ENCODE results near the gene RBM15B. TPM values are rescaled to one million over a fixed set of nuclear protein-coding genes. Genes with fewer than 3 reads are reported as not detected.

Gene RBM15B
- total and polyA plus RNA-seq, 3 donors from 2014 or later = 27.1 to 41.4 (median 33.9) TPM

DNA sequence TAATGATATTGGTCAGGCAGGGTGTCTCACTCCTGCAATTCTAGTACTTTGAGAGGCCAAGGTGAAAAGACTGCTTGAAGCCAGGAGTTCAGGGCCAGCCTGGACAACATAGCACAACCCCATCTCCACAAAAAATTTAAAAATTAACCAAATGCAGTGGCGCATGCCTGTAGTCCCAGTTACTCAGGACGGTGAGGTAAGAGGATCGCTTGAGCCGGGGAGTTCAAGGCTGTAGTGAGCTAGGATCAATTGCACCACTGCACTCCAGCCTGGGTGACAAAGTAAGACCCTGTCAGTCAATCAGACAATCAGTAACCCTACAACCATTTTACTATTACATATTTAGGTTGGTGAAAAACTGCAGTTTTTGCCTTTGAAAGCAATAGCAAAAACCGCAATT, 43.0 kb downstream of the RBM15B start:
- intact Hi-C loops (cut with DNase I; ENCODE audit: low total_unique reads) = no loop called here
- no peak for DNase-seq
- H3K9me3 ChIP-seq = no peaks in the 10 kb centered on the region
- TF ChIP-seq, protein P1, sequence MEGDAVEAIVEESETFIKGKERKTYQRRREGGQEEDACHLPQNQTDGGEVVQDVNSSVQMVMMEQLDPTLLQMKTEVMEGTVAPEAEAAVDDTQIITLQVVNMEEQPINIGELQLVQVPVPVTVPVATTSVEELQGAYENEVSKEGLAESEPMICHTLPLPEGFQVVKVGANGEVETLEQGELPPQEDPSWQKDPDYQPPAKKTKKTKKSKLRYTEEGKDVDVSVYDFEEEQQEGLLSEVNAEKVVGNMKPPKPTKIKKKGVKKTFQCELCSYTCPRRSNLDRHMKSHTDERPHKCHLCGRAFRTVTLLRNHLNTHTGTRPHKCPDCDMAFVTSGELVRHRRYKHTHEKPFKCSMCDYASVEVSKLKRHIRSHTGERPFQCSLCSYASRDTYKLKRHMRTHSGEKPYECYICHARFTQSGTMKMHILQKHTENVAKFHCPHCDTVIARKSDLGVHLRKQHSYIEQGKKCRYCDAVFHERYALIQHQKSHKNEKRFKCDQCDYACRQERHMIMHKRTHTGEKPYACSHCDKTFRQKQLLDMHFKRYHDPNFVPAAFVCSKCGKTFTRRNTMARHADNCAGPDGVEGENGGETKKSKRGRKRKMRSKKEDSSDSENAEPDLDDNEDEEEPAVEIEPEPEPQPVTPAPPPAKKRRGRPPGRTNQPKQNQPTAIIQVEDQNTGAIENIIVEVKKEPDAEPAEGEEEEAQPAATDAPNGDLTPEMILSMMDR (IDR thresholded peaks at IDR 0.05) = no peak
- no peak for TF ChIP-seq POLR2A (IDR thresholded peaks at IDR 0.05)
- 90 to 92% methylated on average over 5 of the region's 5 CpGs for WGBS, 2 donors
- H3K27ac ChIP-seq = no peak overlapping the region
- H3K4me3 ChIP-seq = no peak overlapping the region
- H3K36me3 ChIP-seq (ENCODE audit: low read depth, missing control alignments) = no peaks in the 10 kb centered on the region
- no peaks in the 10 kb centered on the region for H3K27me3 ChIP-seq
- H3K4me1 ChIP-seq = peaks cover 3% of the 10 kb centered on the region

DNA sequence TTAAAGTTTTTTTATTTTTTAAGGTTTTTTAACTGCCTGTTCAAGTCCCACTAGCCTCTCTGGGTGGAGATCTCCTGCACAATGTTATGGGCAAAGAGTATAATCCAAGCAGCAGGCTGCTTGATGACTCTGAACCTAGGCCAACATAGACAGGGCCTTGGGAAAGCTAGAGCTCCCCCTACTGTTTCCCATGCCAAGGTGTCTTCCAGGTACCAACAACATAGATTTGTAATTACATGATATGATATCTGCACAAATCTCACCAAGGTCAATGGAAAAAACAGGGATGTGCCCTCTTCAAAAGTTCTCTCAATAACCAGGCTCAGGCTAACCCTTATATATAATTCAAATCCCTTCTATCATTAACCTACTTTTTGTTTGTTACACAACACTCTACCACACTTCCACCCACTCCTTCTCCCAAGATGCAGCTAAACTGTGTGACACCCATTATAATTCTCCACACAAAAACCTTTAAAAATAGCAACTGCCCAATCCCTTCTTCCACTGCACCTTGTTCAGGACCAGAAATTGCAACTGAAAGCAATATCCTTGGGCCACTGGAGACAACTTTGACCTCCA, 43.8 kb downstream of the RBM15B start:
- Histone ChIP-seq H3K9me3 (no peaks in the 10 kb centered on the region), H3K27ac (no peak overlapping the region), H3K36me3 (ENCODE audit: low read depth, missing control alignments) (no peaks in the 10 kb centered on the region), H3K27me3 (no peaks in the 10 kb centered on the region), H3K4me1 (peaks cover 3% of the 10 kb centered on the region), H3K4me3 (no peak overlapping the region)
- TF ChIP-seq POLR2A (IDR thresholded peaks at IDR 0.05) = no peak
- TF ChIP-seq, protein P1 (IDR thresholded peaks at IDR 0.05) = peak; percentile 25 to 49 (median 48)
- intact Hi-C loops (cut with DNase I; ENCODE audit: low total_unique reads) = no loop called here
- peak; percentile 74 for DNase-seq

DNA sequence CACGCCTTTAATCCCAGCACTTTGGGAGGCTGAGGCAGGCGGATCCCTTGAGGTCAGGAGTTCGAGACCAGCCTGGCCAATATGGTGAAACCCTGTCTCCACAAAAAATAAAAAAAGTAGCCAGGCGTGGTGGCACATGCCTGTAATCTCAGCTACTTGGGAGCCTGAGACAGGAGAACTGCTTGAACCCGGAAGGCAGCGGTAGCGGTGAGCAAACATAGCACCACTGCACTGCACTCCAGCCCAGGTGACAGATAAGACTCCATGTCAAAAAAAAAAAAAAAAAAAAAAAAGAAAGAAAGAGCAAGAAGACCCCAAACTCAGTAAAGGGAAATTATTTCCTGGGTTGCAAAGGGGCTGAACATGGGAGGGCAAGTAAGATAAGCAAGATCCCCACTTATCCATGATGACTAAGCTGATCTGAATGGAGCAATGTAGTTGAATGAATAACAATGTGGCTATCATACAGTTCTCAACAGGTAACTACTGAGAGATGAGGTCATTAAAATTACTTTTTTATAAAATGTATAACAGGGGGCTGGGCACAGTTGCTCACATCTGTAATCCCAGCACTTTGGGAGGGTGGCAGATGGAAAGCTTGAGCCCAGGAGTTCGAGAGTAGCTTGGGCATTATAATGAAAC, 46.0 kb downstream of the RBM15B start:
- intact Hi-C loops (cut with DNase I; ENCODE audit: low total_unique reads) = no loop called here

DNA sequence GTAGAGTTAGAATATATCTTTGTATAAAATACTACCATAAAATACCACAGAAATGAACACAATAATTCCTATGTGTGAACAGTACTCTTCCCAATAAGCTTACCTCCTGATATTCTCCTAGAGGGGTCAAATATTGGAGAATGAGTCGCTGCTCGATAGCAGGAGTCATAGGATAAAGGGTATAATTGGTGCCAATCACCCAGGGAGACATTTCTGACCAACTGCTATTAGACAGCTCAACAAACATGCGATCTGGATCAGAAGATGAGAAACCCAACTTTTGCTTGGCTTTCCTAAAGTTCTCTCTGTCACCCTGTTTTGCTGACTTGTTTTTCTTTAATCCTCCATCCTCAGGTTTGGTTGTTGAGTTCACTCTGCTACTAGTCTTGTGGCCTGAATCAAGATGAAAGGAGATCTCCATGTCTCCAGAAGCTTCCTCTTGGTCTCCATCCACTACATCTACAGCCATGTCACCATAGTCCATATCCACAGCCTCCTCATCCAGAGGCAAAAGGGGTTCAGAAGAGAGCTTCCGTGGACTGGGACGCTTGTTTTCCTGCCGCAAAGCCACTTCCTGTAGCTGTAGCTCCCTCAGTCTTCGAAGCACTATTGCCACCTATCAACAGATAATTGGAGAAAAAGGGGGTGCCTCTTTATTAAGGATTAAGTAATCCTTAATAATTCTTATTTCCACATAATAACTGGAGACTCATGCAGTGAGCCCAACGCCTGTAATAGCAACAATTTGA, 50.4 kb downstream of the RBM15B start:
- DNase-seq = no peak
- Histone ChIP-seq H3K27me3 (no peaks in the 10 kb centered on the region), H3K4me3 (no peak overlapping the region), H3K9me3 (no peaks in the 10 kb centered on the region), H3K36me3 (ENCODE audit: low read depth, missing control alignments) (no peaks in the 10 kb centered on the region), H3K4me1 (peaks cover 3% of the 10 kb centered on the region), H3K27ac (no peak overlapping the region)
- intact Hi-C loops (cut with DNase I; ENCODE audit: low total_unique reads) = no loop called here
- 95 to 96% methylated on average over 8 of the region's 8 CpGs for WGBS, 2 donors
- TF ChIP-seq POLR2A (IDR thresholded peaks at IDR 0.05) = no peak
- TF ChIP-seq, protein P1 (IDR thresholded peaks at IDR 0.05) = no peak

More for the DNA sequence above, 46.0 kb downstream of the RBM15B start:
- TF ChIP-seq, protein P1 (IDR thresholded peaks at IDR 0.05) = no peak
- TF ChIP-seq POLR2A (IDR thresholded peaks at IDR 0.05) = no peak
- no peaks in the 10 kb centered on the region for H3K36me3 ChIP-seq (ENCODE audit: low read depth, missing control alignments)
- H3K27ac ChIP-seq = peak overlapping the region; percentile 18 to 48
- no peak overlapping the region for H3K4me3 ChIP-seq
- H3K9me3 ChIP-seq = no peaks in the 10 kb centered on the region
- WGBS, 2 donors = 89 to 93% methylated on average over 8 of the region's 8 CpGs
- H3K27me3 ChIP-seq = no peaks in the 10 kb centered on the region
- no peak for DNase-seq
- peaks cover 3% of the 10 kb centered on the region for H3K4me1 ChIP-seq

All from testis (tissue), 3 donors.